H1 (cell line): ENCODE measurements around the gene NT5C1B. TPM values are rescaled to one million over a fixed set of nuclear protein-coding genes. Genes with fewer than 3 reads are reported as not detected.

Experiments
- CTCF ChIA-PET: fragments of 300-600 bp; sonication (Branson Sonifier 250); formaldehyde crosslinking; loops from one replicate; lab custom pipeline; 2021; ENCODE audit not compliant: partially characterized antibody; lab: Charles Lee
- POLR2A ChIA-PET: fragments of 300-600 bp; sonication (Branson Sonifier 250); formaldehyde crosslinking; loops from one replicate; lab custom pipeline; 2021; ENCODE audit warnings: inconsistent platforms; ENCODE audit not compliant: partially characterized antibody; lab: Charles Lee
- DNase-seq, 2 experiments: peaks; one replicate each; pipeline versions ENCODE4 v3.0.0 to v3.0.0-alpha.2; 2010 to 2022; ENCODE audit warnings: low spot score in 2 of 2, low read depth in 1 of 2, mixed read lengths in 1 of 2
- FAIRE-seq: peaks from 2 replicates; lab custom pipeline; 2011; peaks lifted over from hg19 to GRCh38; lab: Jason Lieb, UNC
- H2AFZ ChIP-seq: 2 replicates; pipeline ENCODE4 v1.8.1; 2012; ENCODE audit warnings: low read length, inconsistent platforms
- H2AK5ac ChIP-seq: 2 replicates; pipeline ENCODE4 v1.6.1; 2013; ENCODE audit warnings: low read depth, low read length
- H2BK120ac ChIP-seq: replicated peaks from 2 replicates; pipeline ENCODE3; 2013; ENCODE audit warnings: low read depth, low read length, inconsistent platforms
- H2BK12ac ChIP-seq: 2 replicates; pipeline ENCODE4 v1.6.1; 2013; ENCODE audit warnings: low read depth, low read length
- H2BK15ac ChIP-seq: 2 replicates; pipeline ENCODE4 v1.6.1; 2013; ENCODE audit warnings: low read length
- H2BK20ac ChIP-seq: 2 replicates; pipeline ENCODE4 v1.6.1; 2013; ENCODE audit warnings: low read length
- H2BK5ac ChIP-seq: 2 replicates; pipeline ENCODE4 v1.6.1; 2013; ENCODE audit warnings: low read depth, low read length
- H3K14ac ChIP-seq: 2 replicates; pipeline ENCODE4 v1.6.1; 2013; ENCODE audit warnings: inconsistent platforms; ENCODE audit not compliant: insufficient read length
- H3K18ac ChIP-seq: 2 replicates; pipeline ENCODE4 v1.6.1; 2013; ENCODE audit warnings: low read length; ENCODE audit errors: extremely low read depth
- H3K23ac ChIP-seq: 2 replicates; pipeline ENCODE4 v1.6.1; 2013; ENCODE audit warnings: inconsistent platforms; ENCODE audit not compliant: insufficient read length
- H3K23me2 ChIP-seq: 2 replicates; pipeline ENCODE4 v1.6.1; 2013; ENCODE audit warnings: low read depth, low read length
- H3K27ac ChIP-seq: 2 replicates; pipeline ENCODE4 v1.6.1; 2011; ENCODE audit warnings: low read depth, low read length, inconsistent platforms
- H3K27me3 ChIP-seq, 4 experiments: replicated peaks in 1 of 4; 1 replicate in 1 of 4; 2 replicates in 3 of 4; pipeline versions ENCODE4 v1.6.1 to v1.8.1; 2011 to 2013; ENCODE audit warnings: low read length in 3 of 4, mild to moderate bottlenecking in 3 of 4, inconsistent platforms in 2 of 4, mixed read lengths in 2 of 4, moderate library complexity in 1 of 4; ENCODE audit not compliant: control insufficient read depth in 3 of 4, insufficient read depth in 3 of 4; ENCODE audit errors: extremely low read depth in 1 of 4
- H3K36me3 ChIP-seq, 4 experiments: 2 replicates each; pipeline versions ENCODE4 v1.6.1 to v1.8.1; 2011 to 2013; ENCODE audit warnings: mild to moderate bottlenecking in 4 of 4, low read length in 3 of 4, moderate library complexity in 2 of 4, control low read depth in 1 of 4, inconsistent platforms in 1 of 4; ENCODE audit not compliant: insufficient read depth in 4 of 4, control insufficient read depth in 2 of 4
- H3K4ac ChIP-seq: replicated peaks from 2 replicates; pipeline ENCODE3; 2013; ENCODE audit warnings: low read length, low read depth, mixed read lengths, inconsistent platforms; ENCODE audit not compliant: insufficient read length
- H3K4me1 ChIP-seq, 4 experiments: replicated peaks in 1 of 4; 1 replicate in 1 of 4; 2 replicates in 3 of 4; pipeline versions ENCODE4 v1.6.1 to v1.8.1; 2011 to 2013; ENCODE audit warnings: low read length in 3 of 4, inconsistent platforms in 2 of 4, mixed read lengths in 1 of 4; ENCODE audit not compliant: insufficient read depth in 4 of 4, control insufficient read depth in 3 of 4
- H3K4me2 ChIP-seq, 2 experiments: 2 replicates each; pipeline versions ENCODE4 v1.6.1 to v1.8.1; 2011 to 2013; ENCODE audit warnings: low read depth in 2 of 2, low read length in 2 of 2, control low read depth in 1 of 2, inconsistent platforms in 1 of 2, mild to moderate bottlenecking in 1 of 2; ENCODE audit not compliant: insufficient read depth in 1 of 2
- H3K4me3 ChIP-seq, 4 experiments: fragments of 200-600, 300-600 bp in 1 of 4; sonication (generic), shearing (Covaris generic), sonication (Bioruptor Twin) in 1 of 4; 2 replicates each; pipeline versions ENCODE4 v1.5.1 to v1.8.1; 2011 to 2016; ENCODE audit warnings: low read length in 4 of 4, low read depth in 3 of 4, control low read depth in 2 of 4, inconsistent platforms in 2 of 4, mild to moderate bottlenecking in 2 of 4, mixed read lengths in 1 of 4, moderate library complexity in 1 of 4; ENCODE audit not compliant: insufficient read depth in 2 of 4; ENCODE audit errors: extremely low read depth in 1 of 4
- H3K56ac ChIP-seq: replicated peaks from 2 replicates; pipeline ENCODE3; 2013; ENCODE audit warnings: low read depth, mild to moderate bottlenecking, mixed read lengths, low read length, inconsistent platforms; ENCODE audit not compliant: insufficient read length
- H3K79me1 ChIP-seq: 2 replicates; pipeline ENCODE4 v1.6.1; 2013; ENCODE audit warnings: low read depth, low read length, control low read depth
- H3K79me2 ChIP-seq, 2 experiments: 2 replicates each; pipeline versions ENCODE4 v1.6.1 to v1.8.1; 2012 to 2013; ENCODE audit warnings: low read length in 2 of 2, mild to moderate bottlenecking in 2 of 2, inconsistent platforms in 1 of 2; ENCODE audit not compliant: insufficient read depth in 2 of 2, control insufficient read depth in 1 of 2
- H3K9ac ChIP-seq, 4 experiments: replicated peaks in 1 of 4; 1 replicate in 1 of 4; 2 replicates in 3 of 4; pipeline versions ENCODE4 v1.6.1 to v1.8.1; 2011 to 2013; ENCODE audit warnings: low read depth in 3 of 4, low read length in 3 of 4, control low read depth in 2 of 4, mild to moderate bottlenecking in 2 of 4, moderate library complexity in 2 of 4, inconsistent platforms in 1 of 4; ENCODE audit errors: extremely low read depth in 1 of 4
- H3K9me3 ChIP-seq, 2 experiments: 2 replicates each; pipeline versions ENCODE4 v1.6.1 to v1.8.1; 2012 to 2013; ENCODE audit warnings: mild to moderate bottlenecking in 2 of 2, moderate library complexity in 2 of 2, control low read depth in 1 of 2, inconsistent platforms in 1 of 2, low read depth in 1 of 2, low read length in 1 of 2, mixed read lengths in 1 of 2; ENCODE audit not compliant: insufficient read depth in 2 of 2
- H4K20me1 ChIP-seq, 2 experiments: replicated peaks in 1 of 2; 2 replicates each; pipeline versions ENCODE3 to v1.8.1; 2011 to 2013; ENCODE audit warnings: inconsistent platforms in 2 of 2, low read length in 2 of 2, mild to moderate bottlenecking in 1 of 2; ENCODE audit not compliant: insufficient read depth in 2 of 2, control insufficient read depth in 1 of 2
- H4K5ac ChIP-seq: 2 replicates; pipeline ENCODE4 v1.6.1; 2013; ENCODE audit warnings: low read length, low read depth, mixed read lengths, inconsistent platforms; ENCODE audit not compliant: insufficient read length
- H4K8ac ChIP-seq: 2 replicates; pipeline ENCODE4 v1.8.0; 2013; ENCODE audit warnings: mild to moderate bottlenecking, moderate library complexity, low read length, inconsistent platforms; ENCODE audit not compliant: insufficient read depth; ENCODE audit errors: extremely low read depth
- H4K91ac ChIP-seq: replicated peaks from 2 replicates; pipeline ENCODE3; 2013; ENCODE audit warnings: low read length, mixed read lengths, inconsistent platforms; ENCODE audit not compliant: insufficient read length
- GTF2F1 ChIP-seq: IDR thresholded peaks from 2 replicates; pipeline ENCODE4 v1.6.1; 2012; ENCODE audit warnings: low read depth, low read length, improper control_type of control experiment, borderline replicate concordance
- TEAD4 ChIP-seq: IDR thresholded peaks from 2 replicates; pipeline ENCODE4 v1.6.1; 2012; ENCODE audit warnings: low read depth, low read length, inconsistent platforms, mixed read lengths
- WGBS, 2 experiments: shearing (Covaris generic) in 1 of 2; methylation state at CpG; one replicate each; pipeline versions ENCODE4 v1.1.6 to v1.1.7; 2013 to 2015; ENCODE audit warnings: low lambda C conversion rate in 2 of 2, mixed read lengths in 2 of 2, inconsistent platforms in 1 of 2, low coverage in 1 of 2, missing lambda C conversion rate in 1 of 2; ENCODE audit not compliant: insufficient replicate concordance in 2 of 2, insufficient coverage in 1 of 2, insufficient read length in 1 of 2; ENCODE audit errors: extremely low coverage in 1 of 2, missing lambda C conversion rate in 1 of 2; 5-methylcytosine and 5-hydroxymethylcytosine counted together
- polyA plus RNA-seq, 7 experiments: library from polyadenylated mRNA; depleted of rRNA in 3 of 7; stranded (reverse) in 5 of 7; unstranded in 2 of 7; fragments of >200 nt in 5 of 7; fragments of 200-250 nt in 2 of 7; gene quantifications; 1 replicate in 5 of 7; 2 replicates in 1 of 7; 4 replicates in 1 of 7; pipeline versions ENCODE4 v1.2.1 to v1.2.3, GENCODE V29; 2011 to 2013; ENCODE audit warnings: missing spikeins in 2 of 7, mixed read lengths in 2 of 7
- total RNA-seq: library from RNA; stranded (reverse); fragmentation: NEBNext Ultra II Directional; extraction: Animal tissue kit (Norgen Biotek cat#: 25700); gene quantifications from 2 replicates; pipeline ENCODE4 v1.2.1, GENCODE V29; 2021

Gene NT5C1B
- total and polyA plus RNA-seq, 2 of the 8 experiments (the other 6 are each of a cell fraction or from before 2014, with no cell fraction given), result not detected

DNA sequence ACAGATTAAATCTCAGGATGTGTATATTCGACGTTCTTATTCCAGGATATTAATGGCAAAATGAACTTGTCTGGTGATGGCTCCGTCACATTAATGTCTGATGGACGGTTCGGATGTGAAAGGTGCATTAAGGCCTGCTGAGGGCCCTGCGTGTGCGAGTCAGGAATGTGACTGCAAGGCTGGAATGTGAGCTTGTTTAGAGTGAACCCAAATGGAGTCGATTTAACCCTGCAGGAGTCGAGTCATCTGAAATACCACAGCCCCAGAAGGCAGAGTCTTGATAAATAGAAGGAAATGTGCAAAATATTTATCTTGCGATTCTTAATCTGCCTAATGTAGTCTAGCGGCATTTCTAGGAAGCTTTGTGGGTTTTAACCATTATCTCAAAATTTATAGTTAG, 73.3 kb downstream of the NT5C1B start:
- Histone ChIP-seq H2BK15ac (no peak overlapping the region), H3K36me3 (no peaks in the 10 kb centered on the region), H3K18ac (no peak overlapping the region), H3K9ac (no peak overlapping the region), H2BK5ac (no peak overlapping the region), H3K4me2 (no peak overlapping the region), H2BK12ac (no peak overlapping the region), H3K27me3 (no peaks in the 10 kb centered on the region), H3K9me3 (no peaks in the 10 kb centered on the region), H3K79me1 (no peaks in the 10 kb centered on the region), H3K4me3 (no peak overlapping the region), H2AK5ac (no peak overlapping the region), H4K5ac (no peak overlapping the region), H3K27ac (no peak overlapping the region), H2BK120ac (no peak overlapping the region), H3K14ac (no peak overlapping the region), H4K20me1 (no peaks in the 10 kb centered on the region), H2AFZ (peak overlapping the region; percentile 76; the same call in 1 of the 2 replicates), H3K23me2 (peaks cover 2% of the 10 kb centered on the region; the same call in 1 of the 2 replicates), H3K56ac (no peak overlapping the region), H4K8ac (no peak overlapping the region), H3K4ac (no peak overlapping the region), H3K79me2 (no peaks in the 10 kb centered on the region), H2BK20ac (no peak overlapping the region), H3K23ac (no peak overlapping the region), H3K4me1 (peaks cover 0 to 3% (median 0%) of the 10 kb centered on the region in 4 experiments; a peak in 3 of 7 replicates), H4K91ac (no peak overlapping the region)
- TF ChIP-seq TEAD4, result peak; percentile 95
- no peak for TF ChIP-seq GTF2F1
- CTCF ChIA-PET, result interaction anchor here (0.8 to 1.7 kb wide), 7 partner anchors 10 to 226 kb away, joined by 3 to 5 read pairs (median 4); no protein-coding TSS in a partner anchor
- DNase-seq (no peak), FAIRE-seq (no peak)
- POLR2A ChIA-PET, result no interaction called here
- WGBS, 2 experiments, result 79% methylated on average over 11 of the region's 11 CpGs; no CpG with 5 or more reads in 1 of the 2 experiments
